ENCODE measurements around the gene LRRK1.

The LRRK1 gene

DNA sequence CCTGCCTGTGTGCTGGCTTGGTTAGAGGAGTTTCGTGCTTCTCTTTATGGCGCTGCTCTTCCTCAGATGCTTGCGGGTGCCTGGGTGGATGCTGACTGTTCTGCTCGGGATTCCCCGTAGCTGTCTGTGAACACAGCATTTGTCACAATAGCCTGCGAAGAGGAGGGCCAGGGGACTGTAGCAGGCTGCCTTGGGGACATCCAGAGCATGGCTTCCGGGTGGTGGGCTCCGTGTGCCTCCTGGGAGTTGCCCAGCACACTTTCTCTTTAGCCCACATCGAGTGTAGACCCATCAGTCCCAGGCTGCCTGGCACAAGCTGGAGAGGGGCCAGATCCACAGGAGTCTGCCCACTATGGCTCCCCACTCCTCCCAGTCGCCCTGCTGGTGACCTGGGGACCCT, 22.4 kb downstream of the LRRK1 start:
- no peaks in the 10 kb centered on the region for H3K4me1 ChIP-seq
- no peaks in the 10 kb centered on the region for H3K9me3 ChIP-seq
- TF ChIP-seq CTCF (IDR thresholded peaks at IDR 0.05; ENCODE audit: low read depth, low read length): no peak
- no peaks in the 10 kb centered on the region for H3K36me3 ChIP-seq
- no peaks in the 10 kb centered on the region; the same call in none of the 2 replicates for H3K27me3 ChIP-seq
- no peak for DNase-seq
- no peak overlapping the region for H3K4me3 ChIP-seq (ENCODE audit: low read depth, low read length)

- no peak for TF ChIP-seq CTCF (IDR thresholded peaks at IDR 0.05; ENCODE audit: low read depth, low read length)
- DNase-seq: no peak
- H3K4me3 ChIP-seq (ENCODE audit: low read depth, low read length): no peak overlapping the region
- H3K36me3 ChIP-seq: no peaks in the 10 kb centered on the region
- H3K4me1 ChIP-seq: no peaks in the 10 kb centered on the region
- H3K27me3 ChIP-seq: peaks cover 5% of the 10 kb centered on the region
- H3K9me3 ChIP-seq: no peaks in the 10 kb centered on the region
These were observed 23.7 kb downstream of the LRRK1 start for GRCh38 chr15:100942656-100943425.

DNA sequence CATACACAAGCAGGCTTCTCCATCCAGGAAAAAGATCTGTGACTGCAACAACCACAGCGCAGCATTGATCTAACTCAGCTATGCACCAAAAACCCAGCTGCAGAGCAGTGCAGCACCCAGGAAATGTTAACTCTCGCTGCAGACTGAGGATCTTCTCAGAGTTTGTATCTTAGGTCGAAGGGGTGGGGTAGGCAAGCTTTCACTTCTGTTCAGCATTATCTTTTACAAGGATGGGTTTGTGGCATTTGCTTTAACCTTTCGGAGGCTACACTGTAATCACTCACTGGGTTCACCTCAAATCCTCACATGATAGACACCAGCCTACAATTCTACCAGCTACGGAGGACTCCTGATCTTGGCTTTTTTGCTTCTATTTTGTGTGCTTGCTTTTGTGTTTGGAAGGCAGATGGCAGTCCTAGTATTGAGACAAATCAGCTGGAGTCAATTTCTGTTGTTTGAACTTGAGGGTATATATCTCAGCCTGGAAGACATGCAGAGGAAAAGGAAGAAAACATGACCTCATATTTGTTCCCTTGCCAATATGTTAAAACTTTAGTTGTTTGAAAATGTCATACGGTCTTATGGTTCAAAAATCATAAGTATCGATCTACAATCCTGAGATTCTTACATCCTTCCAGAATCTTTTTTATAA, 25.2 kb downstream of the LRRK1 start:
- H3K9me3 ChIP-seq: no peaks in the 10 kb centered on the region
- no peak for TF ChIP-seq CTCF (IDR thresholded peaks at IDR 0.05; ENCODE audit: low read depth, low read length)
- DNase-seq: no peak
- no peak overlapping the region for H3K4me3 ChIP-seq (ENCODE audit: low read depth, low read length)
- no peaks in the 10 kb centered on the region for H3K36me3 ChIP-seq
- H3K27me3 ChIP-seq: peaks cover 16% of the 10 kb centered on the region
- H3K4me1 ChIP-seq: no peaks in the 10 kb centered on the region

DNA sequence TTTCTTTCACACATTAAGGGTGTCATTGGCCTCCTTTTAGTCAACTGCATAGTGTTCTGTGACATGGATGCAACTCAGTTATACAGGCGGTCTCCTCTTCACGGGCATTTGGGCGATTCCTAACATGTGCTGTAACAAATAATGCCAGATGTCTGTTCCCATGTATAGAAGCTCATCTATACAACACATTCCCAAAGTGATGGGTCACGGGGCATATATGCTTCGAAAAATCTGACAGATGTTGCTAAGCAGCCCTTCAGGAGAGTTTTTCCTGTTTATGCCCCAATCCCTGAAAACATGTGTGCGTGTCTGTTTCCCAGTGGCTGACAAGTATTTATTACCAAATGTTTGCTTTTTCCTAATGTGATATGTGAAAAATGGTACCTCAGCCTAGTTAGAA, 25.8 kb downstream of the LRRK1 start:
- Histone ChIP-seq H3K27me3 (peaks cover 19% of the 10 kb centered on the region), H3K9me3 (no peaks in the 10 kb centered on the region), H3K4me1 (no peaks in the 10 kb centered on the region), H3K4me3 (ENCODE audit: low read depth, low read length) (no peak overlapping the region), H3K36me3 (no peaks in the 10 kb centered on the region)
- DNase-seq: no peak
- TF ChIP-seq CTCF (IDR thresholded peaks at IDR 0.05; ENCODE audit: low read depth, low read length): no peak

GRCh38 chr15:100947760-100948429, 28.7 kb downstream of the LRRK1 start:
- TF ChIP-seq CTCF (IDR thresholded peaks at IDR 0.05; ENCODE audit: low read depth, low read length): no peak
- Histone ChIP-seq H3K36me3 (no peaks in the 10 kb centered on the region), H3K4me3 (ENCODE audit: low read depth, low read length) (no peak overlapping the region), H3K4me1 (no peaks in the 10 kb centered on the region), H3K9me3 (no peaks in the 10 kb centered on the region), H3K27me3 (peaks cover 26% of the 10 kb centered on the region)
- DNase-seq: no peak

GRCh38 chr15:100948430-100948762, 29.2 kb downstream of the LRRK1 start:
- peaks cover 26% of the 10 kb centered on the region for H3K27me3 ChIP-seq
- TF ChIP-seq CTCF (IDR thresholded peaks at IDR 0.05; ENCODE audit: low read depth, low read length): no peak
- H3K9me3 ChIP-seq: no peaks in the 10 kb centered on the region
- H3K4me1 ChIP-seq: no peaks in the 10 kb centered on the region
- H3K4me3 ChIP-seq (ENCODE audit: low read depth, low read length): no peak overlapping the region
- DNase-seq: no peak
- H3K36me3 ChIP-seq: no peaks in the 10 kb centered on the region
